Measurements from ENCODE around the gene ABCA6. TPM values are rescaled to one million over a fixed set of nuclear protein-coding genes. Genes with fewer than 3 reads are reported as not detected.

The ABCA6 gene
- total and polyA plus RNA-seq, 2 of the 13 experiments (the other 11 are each of a cell fraction or from before 2014, with no cell fraction given) = 0.05 to 0.11 TPM

- Histone ChIP-seq H4K20me1 (ENCODE audit: insufficient read depth, low read length) (no peaks in the 10 kb centered on the region), H3K4me1 (ENCODE audit: insufficient read depth, low read length) (peaks cover 12% of the 10 kb centered on the region), H3K36me3 (replicated peaks in 1 of 2; ENCODE audit: control insufficient read depth in 1 of 2, insufficient read depth in 2 of 2, low read length in 2 of 2) (no peaks in the 10 kb centered on the region), H3K4me2 (ENCODE audit: low read depth, low read length) (no peak overlapping the region), H2AFZ (ENCODE audit: low read length) (no peak overlapping the region), H3K27ac (ENCODE audit: extremely low read length, insufficient read depth, low read length) (no peak overlapping the region), H3K27me3 (ENCODE audit: control insufficient read depth in 1 of 2, insufficient read depth in 2 of 2, low read length in 2 of 2) (0 out of 5 replicates have a peak, but pooled peaks cover 0 to 11% of the 10 kb centered on the region in 2 experiments), H3K4me3 (replicated peaks in 1 of 3; ENCODE audit: insufficient read depth in 1 of 3, low read depth in 2 of 3, low read length in 3 of 3) (no peak overlapping the region), H3K9me3 (ENCODE audit: low read length) (no peaks in the 10 kb centered on the region), H3K79me2 (ENCODE audit: insufficient read depth, low read length) (no peaks in the 10 kb centered on the region), H3K9ac (ENCODE audit: insufficient read depth, low read depth, low read length) (no peak overlapping the region)
- WGBS (ENCODE audit: low lambda C conversion rate) = 39% methylated on average over 4 of the region's 4 CpGs
- TF ChIP-seq MAFK (conservative IDR thresholded peaks at IDR 0.05 in 1 of 2, IDR thresholded peaks at IDR 0.05 in 1 of 2; ENCODE audit: low read length in 2 of 2) = peak in 1 of 2 experiments; percentile 13; a peak in 1 of 4 replicates
- no peak for TF ChIP-seq SIX4 (CRISPR knock-in tag; IDR thresholded peaks at IDR 0.05)
- no peak for FAIRE-seq
- ChIA-PET POLR2A (no interaction called here), CTCF (ENCODE audit: low intra/inter-chr PET ratio, low total read pairs) (no interaction called here)
- in situ Hi-C loops (cut with HindIII; ENCODE audit: extremely low pct_ligation_motif_present, low pct_unique_long_range_greater_than_20kb) (no loop called here), intact Hi-C loops (cut with micrococcal nuclease; ENCODE audit: unreplicated experiment) (no loop called here)
- no peak for DNase-seq (ENCODE audit: low spot score)
- BruUV-seq (replicated peaks) = no TSS peak
- ATAC-seq = no peak
Measured at GRCh38 chr17:69179227-69179952, 37.7 kb upstream of the ABCA6 start.

- ChIA-PET POLR2A (no interaction called here), CTCF (ENCODE audit: low intra/inter-chr PET ratio, low total read pairs) (no interaction called here)
- ATAC-seq = no peak
- no peaks in the 10 kb centered on the region for H3K9me3 ChIP-seq (ENCODE audit: low read length)
- H3K27ac ChIP-seq (ENCODE audit: extremely low read length, insufficient read depth, low read length) = no peak overlapping the region
- no peak for FAIRE-seq
- 69% methylated on average over 1 of the region's 1 CpG for WGBS (ENCODE audit: low lambda C conversion rate)
- in situ Hi-C loops (cut with HindIII; ENCODE audit: extremely low pct_ligation_motif_present, low pct_unique_long_range_greater_than_20kb) (no loop called here), intact Hi-C loops (cut with micrococcal nuclease; ENCODE audit: unreplicated experiment) (no loop called here)
- no peak overlapping the region for H3K9ac ChIP-seq (ENCODE audit: insufficient read depth, low read depth, low read length)
- H2AFZ ChIP-seq (ENCODE audit: low read length) = no peak overlapping the region
- H3K79me2 ChIP-seq (ENCODE audit: insufficient read depth, low read length) = no peaks in the 10 kb centered on the region
- no peaks in the 10 kb centered on the region for H3K36me3 ChIP-seq (replicated peaks in 1 of 2; ENCODE audit: control insufficient read depth in 1 of 2, insufficient read depth in 2 of 2, low read length in 2 of 2)
- H3K4me1 ChIP-seq (ENCODE audit: insufficient read depth, low read length) = peaks cover 12% of the 10 kb centered on the region
- DNase-seq (ENCODE audit: low spot score) = no peak
- no peaks in the 10 kb centered on the region for H4K20me1 ChIP-seq (ENCODE audit: insufficient read depth, low read length)
- H3K4me2 ChIP-seq (ENCODE audit: low read depth, low read length) = no peak overlapping the region
- H3K4me3 ChIP-seq (replicated peaks in 1 of 3; ENCODE audit: insufficient read depth in 1 of 3, low read depth in 2 of 3, low read length in 3 of 3) = no peak overlapping the region
- TF ChIP-seq ZKSCAN1 (IDR thresholded peaks at IDR 0.05; ENCODE audit: low read length) (no peak), ZNF296 (CRISPR knock-in tag; conservative IDR thresholded peaks at IDR 0.05) (no peak), ZNF180 (CRISPR knock-in tag; IDR thresholded peaks at IDR 0.05; ENCODE audit: borderline replicate concordance, low read depth) (no peak), ZNF503 (CRISPR knock-in tag; IDR thresholded peaks at IDR 0.05) (no peak), BRD4 (CRISPR knock-in tag; IDR thresholded peaks at IDR 0.05) (no peak), ZIK1 (CRISPR knock-in tag; IDR thresholded peaks at IDR 0.05; ENCODE audit: borderline replicate concordance, low read depth) (no peak), MIER2 (CRISPR knock-in tag; IDR thresholded peaks at IDR 0.05) (no peak), CBX1 (IDR thresholded peaks at IDR 0.05; ENCODE audit: low read depth) (no peak), ZFP36 (IDR thresholded peaks at IDR 0.05; ENCODE audit: borderline replicate concordance, low read depth, low read length, partially characterized antibody) (no peak), ZNF205 (CRISPR knock-in tag; IDR thresholded peaks at IDR 0.05) (no peak), ZFP62 (CRISPR knock-in tag; IDR thresholded peaks at IDR 0.05) (no peak)
- TF ChIP-seq, protein P1, sequence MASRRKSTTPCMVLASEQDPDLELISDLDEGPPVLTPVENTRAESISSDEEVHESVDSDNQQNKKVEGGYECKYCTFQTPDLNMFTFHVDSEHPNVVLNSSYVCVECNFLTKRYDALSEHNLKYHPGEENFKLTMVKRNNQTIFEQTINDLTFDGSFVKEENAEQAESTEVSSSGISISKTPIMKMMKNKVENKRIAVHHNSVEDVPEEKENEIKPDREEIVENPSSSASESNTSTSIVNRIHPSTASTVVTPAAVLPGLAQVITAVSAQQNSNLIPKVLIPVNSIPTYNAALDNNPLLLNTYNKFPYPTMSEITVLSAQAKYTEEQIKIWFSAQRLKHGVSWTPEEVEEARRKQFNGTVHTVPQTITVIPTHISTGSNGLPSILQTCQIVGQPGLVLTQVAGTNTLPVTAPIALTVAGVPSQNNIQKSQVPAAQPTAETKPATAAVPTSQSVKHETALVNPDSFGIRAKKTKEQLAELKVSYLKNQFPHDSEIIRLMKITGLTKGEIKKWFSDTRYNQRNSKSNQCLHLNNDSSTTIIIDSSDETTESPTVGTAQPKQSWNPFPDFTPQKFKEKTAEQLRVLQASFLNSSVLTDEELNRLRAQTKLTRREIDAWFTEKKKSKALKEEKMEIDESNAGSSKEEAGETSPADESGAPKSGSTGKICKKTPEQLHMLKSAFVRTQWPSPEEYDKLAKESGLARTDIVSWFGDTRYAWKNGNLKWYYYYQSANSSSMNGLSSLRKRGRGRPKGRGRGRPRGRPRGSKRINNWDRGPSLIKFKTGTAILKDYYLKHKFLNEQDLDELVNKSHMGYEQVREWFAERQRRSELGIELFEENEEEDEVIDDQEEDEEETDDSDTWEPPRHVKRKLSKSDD (CRISPR knock-in tag; IDR thresholded peaks at IDR 0.05; ENCODE audit: low read depth) = no peak
- no peaks in the 10 kb centered on the region for H3K27me3 ChIP-seq (ENCODE audit: control insufficient read depth in 1 of 2, insufficient read depth in 2 of 2, low read length in 2 of 2)
- BruUV-seq (replicated peaks) = no TSS peak
Measured at GRCh38 chr17:69176457-69176795, 34.7 kb upstream of the ABCA6 start.

Data from HepG2 (cell line).